Spleen (tissue), 7 donors: Measurements from ENCODE around the gene SOX15.

Experiments
- CTCF ChIP-seq, 11 experiments: fragments of 200-600 bp in 7 of 11; fragments of 450-650 bp in 4 of 11; sonication (generic) in 4 of 11; IDR thresholded peaks in 8 of 11; conservative IDR thresholded peaks in 3 of 11; 1 replicate in 7 of 11; 2 replicates in 4 of 11; pipeline versions ENCODE4 v1.4.0 to v1.8.0; 2016 to 2021; ENCODE audit warnings: antibody characterized with exemption in 11 of 11, inconsistent platforms in 4 of 11, mild to moderate bottlenecking in 1 of 11
- POLR2A ChIP-seq, 3 donors: fragments of 450-650 bp; IDR thresholded peaks; one replicate each; pipeline ENCODE4 v1.5.1; 2017; ENCODE audit warnings: antibody characterized with exemption in 3 of 3, mild to moderate bottlenecking in 1 of 3
- donor health status: DM: no; HTN: no; CAD: no; lungs with moderate emphysema.
- donor health status: DM: no; HTN: no; CAD: no.
- donor health status: DM: no; HTN: no; CAD: no.

DNA sequence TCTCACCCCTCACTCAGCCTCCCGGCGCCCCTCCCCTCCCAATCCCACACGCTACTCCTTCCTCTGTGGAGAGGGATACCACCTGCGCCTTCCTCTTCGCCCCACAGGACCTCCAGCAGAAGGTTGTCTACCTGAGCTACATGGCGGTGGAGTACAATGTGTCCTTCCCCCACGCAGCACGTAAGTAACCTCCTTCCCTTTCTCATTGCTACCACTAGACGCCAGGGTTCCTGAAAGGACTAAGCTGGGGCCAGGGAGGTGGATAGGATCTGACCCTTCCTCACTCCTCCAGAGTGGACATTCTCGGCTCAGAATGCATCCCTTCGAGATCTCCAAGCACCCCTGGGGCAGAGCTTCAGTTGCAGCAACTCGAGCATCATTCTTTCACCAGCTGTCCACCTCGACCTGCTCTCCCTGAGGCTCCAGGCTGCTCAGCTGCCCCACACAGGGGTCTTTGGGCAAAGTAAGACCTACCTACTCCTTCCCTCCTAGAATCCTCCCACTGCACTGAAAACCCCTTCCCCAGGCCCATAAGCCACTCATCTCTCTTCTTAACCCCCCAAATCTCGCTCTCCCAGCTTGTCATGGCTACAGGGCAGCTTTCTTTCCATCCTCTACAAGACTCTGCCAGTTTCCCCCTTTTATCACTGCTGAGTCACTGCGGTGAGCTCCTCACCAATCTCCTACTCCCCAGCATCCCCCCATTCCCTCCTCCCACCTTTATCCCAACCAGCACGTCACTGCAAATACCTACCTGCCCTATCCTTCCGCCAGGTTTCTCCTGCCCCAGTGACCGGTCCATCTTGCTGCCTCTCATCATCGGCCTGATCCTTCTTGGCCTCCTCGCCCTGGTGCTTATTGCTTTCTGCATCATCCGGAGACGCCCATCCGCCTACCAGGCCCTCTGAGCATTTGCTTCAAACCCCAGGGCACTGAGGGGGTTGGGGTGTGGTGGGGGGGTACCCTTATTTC lies 9.0 kb downstream of the SOX15 start:
- no peak for TF ChIP-seq POLR2A (IDR thresholded peaks at IDR 0.05)
- TF ChIP-seq CTCF (IDR thresholded peaks at IDR 0.05 in 8 of 11, conservative IDR thresholded peaks at IDR 0.05 in 3 of 11) = no peak
